Measurements from ENCODE around the gene EZR.

GRCh38 chr6:158832026-158832425, 12.9 kb upstream of the EZR start:
- TF ChIP-seq POLR2AphosphoS5 (IDR thresholded peaks at IDR 0.05; ENCODE audit: low read depth, low read length): no peak
- TF ChIP-seq ZNF891 (CRISPR knock-in tag; IDR thresholded peaks at IDR 0.05): no peak
- no peak for TF ChIP-seq ZBTB3 (CRISPR knock-in tag; IDR thresholded peaks at IDR 0.05; ENCODE audit: borderline replicate concordance, low read depth)
- no peak for TF ChIP-seq CTCF (CRISPR knock-in tag; IDR thresholded peaks at IDR 0.05)
